Right renal pelvis (tissue), 4 donors: ENCODE results near the gene TUBB2A. TPM values are rescaled to one million over a fixed set of nuclear protein-coding genes. Genes with fewer than 3 reads are reported as not detected.
"Not testable (repeated sequence)": the region's sequence is repeated elsewhere in the genome, so short reads cannot be mapped to it uniquely, and the experiment has no call there.

Source experiments
- DNase-seq, 4 donors: peaks; one replicate each; pipeline ENCODE4 v3.0.0-alpha.2; 2013; ENCODE audit warnings: low read depth in 4 of 4, low spot score in 3 of 4, missing footprints in 1 of 4
- polyA plus RNA-seq, 4 donors: library from polyadenylated mRNA; unstranded; fragments of 120-200 nt; gene quantifications; one replicate each; pipeline ENCODE4 v1.2.1, GENCODE V29; 2013; ENCODE audit not compliant: insufficient read length in 4 of 4

Gene TUBB2A
- polyA plus RNA-seq: 10 to 100 TPM; 45.8 to 78.6 (median 59.0) TPM

GRCh38 chr6:3157131-3157933, at the start of gene TUBB2A:
Gene TUBB2A (minus strand): TSS chr6:3157544. CDS start chr6:3157463, 81 bp downstream.
- peak in 2 of 4 donors; percentile 64 to 66 for DNase-seq

DNA sequence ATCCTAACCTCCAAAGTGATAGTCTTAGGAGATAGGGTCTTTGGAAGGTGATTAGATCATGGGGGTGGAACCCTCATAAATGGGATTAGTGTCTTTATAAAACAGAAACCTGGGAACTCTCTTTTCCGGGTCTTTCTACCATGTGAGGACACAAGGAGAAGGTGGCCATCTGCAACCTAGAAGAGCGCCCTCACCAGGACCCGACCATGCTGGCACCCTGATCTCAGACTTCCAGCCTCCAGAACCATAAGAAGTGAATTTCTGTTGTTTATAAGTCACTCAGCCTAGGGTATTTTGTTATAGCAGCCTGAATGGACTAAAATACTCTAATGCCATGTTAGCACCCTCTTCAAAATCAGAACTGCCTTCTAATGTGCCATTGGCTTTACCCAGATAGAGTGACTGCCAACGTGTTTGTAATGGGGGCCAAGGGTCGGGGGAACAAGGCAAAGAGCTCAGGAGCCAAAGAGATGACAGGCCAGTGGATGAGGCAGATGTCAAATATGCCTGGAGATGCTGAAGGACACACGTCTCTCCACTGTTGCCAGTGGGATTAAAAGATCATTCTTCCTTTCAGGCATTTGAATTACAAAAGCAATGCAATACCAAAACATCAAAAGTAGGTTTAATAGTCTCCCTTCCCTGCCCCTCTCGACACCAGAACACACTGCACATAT, 49.1 kb upstream of the TUBB2A start:
- DNase-seq: no peak

- DNase-seq: no peak
These were observed 48.6 kb upstream of the TUBB2A start for GRCh38 chr6:3205913-3206312.

DNA sequence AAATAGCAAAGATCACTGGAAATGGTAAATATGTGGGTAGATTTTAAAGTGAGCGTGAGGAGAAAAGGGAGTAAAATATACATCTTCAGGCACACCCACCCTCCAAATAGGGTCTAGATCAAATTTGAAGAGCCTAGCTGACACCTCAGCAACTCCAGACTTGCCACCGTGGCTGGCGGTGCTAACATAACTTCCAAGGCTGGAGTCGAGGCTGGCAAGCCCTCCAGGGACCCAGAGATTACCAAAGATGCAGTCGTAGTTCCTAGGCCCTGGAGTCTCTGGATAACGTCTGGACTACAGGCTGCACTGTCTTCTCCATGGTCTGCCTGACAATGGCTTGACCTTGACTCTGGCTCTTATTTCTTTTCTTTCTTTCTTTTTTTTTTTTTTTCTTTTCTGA, 47.6 kb upstream of the TUBB2A start:
- no peak for DNase-seq

GRCh38 chr6:3202999-3203696, 45.8 kb upstream of the TUBB2A start:
- no peak for DNase-seq

DNA sequence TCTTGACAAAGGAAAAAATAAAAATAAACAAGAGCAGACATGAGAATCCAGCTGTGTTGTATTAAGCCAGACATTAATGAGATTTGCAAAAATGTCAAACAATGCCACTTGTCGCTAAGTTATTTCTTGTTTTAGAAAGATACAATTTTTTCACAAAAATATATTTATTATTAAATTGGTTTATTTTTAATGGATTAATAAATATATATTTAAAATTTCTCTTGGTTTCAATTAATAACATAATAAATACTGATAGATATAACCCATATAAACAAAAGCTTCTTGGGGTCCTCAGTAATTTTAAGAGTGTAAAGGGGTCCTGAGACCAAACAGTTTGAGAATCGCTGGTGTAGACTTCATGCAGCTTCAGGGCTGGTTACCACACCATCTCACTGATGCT, 44.0 kb upstream of the TUBB2A start:
- DNase-seq: no peak

DNA sequence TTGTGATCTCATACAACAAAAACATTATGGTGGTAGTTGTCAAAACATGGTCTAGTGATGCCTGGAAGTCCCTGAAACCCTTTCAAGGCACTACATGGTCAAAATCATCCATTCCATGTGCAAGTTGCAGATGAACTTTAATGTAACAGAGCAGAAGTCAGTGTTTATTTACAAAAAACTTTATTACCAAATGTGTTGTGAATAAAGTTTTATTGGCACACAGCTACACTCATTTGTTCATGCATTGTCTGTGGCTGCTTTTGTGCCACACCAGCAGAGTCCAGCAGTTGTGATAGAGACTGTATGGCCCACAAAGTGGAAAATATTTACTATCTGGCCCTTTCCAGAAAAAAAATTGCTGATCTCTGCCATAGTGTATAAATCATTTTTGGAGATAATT, 43.3 kb upstream of the TUBB2A start:
- DNase-seq: no peak

DNA sequence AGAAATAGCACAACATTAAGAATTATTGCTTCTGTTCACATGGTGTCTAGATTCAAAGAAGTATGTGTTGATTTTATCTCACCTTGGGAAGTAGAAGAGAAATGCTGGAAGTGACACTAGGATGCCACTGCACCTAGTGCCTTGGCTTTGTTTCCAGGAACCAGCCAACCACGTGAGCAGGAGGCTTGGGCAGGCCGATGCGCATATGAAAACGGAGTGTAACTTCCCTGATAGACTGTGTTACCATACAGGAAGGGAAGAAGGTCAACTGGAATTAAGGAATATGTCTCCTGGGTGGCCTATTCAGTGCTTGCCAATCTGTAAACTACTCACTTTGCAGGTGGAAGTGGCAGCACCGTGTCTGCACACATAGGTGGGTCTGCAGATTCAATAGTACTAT, 42.0 kb upstream of the TUBB2A start:
- DNase-seq: no peak

DNA sequence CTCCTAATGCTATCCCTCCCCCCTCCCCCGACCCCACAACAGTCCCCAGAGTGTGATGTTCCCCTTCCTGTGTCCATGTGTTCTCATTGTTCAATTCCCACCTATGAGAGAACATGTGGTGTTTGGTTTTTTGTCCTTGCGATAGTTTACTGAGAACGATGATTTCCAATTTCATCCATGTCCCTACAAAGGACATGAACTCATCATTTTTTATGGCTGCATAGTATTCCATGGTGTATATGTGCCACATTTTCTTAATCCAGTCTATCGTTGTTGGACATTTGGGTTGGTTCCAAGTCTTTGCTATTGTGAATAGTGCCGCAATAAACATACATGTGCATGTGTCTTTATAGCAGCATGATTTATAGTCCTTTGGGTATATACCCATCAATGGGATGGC, 40.4 kb upstream of the TUBB2A start:
- not testable (repeated sequence) for DNase-seq

- DNase-seq: no peak
These were observed 39.4 kb upstream of the TUBB2A start for GRCh38 chr6:3196770-3197169.

GRCh38 chr6:3195695-3196497, 38.6 kb upstream of the TUBB2A start:
- no peak for DNase-seq

DNA sequence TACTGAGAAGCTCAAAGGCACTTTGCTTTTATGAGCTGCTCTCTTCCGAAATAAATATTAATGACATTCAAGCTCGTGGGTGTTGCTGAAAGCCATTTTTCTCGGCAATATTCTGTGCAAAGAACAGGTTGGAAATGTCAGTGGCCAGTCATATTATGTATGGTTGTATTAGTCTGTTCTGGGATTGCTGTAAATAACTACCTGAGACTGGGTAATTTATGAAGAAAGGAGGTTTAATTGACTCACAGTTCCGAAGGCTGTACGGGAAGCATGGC, 38.0 kb upstream of the TUBB2A start:
- DNase-seq: no peak

- no peak for DNase-seq
These were observed 37.4 kb upstream of the TUBB2A start for GRCh38 chr6:3194535-3195419.

GRCh38 chr6:3193102-3193849, 35.9 kb upstream of the TUBB2A start:
- DNase-seq: no peak

- DNase-seq: no peak
These were observed 33.4 kb upstream of the TUBB2A start for GRCh38 chr6:3190779-3191178.

DNA sequence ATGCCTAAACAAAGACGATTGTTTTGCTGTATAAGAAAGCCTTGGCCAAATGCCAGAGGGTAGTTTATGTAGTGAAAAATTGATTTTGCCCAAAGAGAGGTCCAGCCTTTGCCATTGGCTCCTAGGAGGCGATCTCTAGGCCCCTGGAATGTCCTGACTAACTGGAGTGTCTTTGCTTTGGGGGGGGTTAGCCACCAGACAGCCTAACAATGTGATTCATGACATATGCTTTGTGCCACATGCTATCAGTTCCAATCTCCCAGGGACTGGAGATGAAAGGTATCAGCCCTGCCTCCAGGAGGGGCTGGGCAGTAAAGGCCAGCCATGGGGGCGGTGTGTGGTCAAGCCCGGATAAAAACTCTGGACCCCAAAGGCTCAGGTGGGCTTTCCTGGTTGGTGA, 32.7 kb upstream of the TUBB2A start:
- no peak for DNase-seq

- not testable (repeated sequence) for DNase-seq
These were observed 31.8 kb upstream of the TUBB2A start for GRCh38 chr6:3189192-3189591.

DNA sequence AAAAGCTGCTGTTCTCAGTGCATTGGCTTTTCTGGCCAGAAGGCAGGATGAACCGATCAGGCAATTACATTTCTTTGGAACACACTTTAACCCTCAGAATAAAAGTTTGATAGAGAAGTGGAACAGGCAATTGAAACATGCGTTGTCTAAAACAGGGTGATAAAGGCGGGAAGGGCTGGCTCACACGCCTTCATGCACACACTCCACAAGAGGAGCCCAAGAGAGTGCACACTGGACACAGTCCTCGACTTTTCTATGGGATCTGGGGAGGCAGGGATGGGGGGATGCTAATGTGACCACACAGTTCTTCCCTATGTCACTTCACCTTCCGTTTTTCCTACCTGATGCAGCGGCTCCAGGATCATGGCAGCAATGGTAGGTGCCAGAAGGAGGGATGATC, 30.9 kb upstream of the TUBB2A start:
- DNase-seq: no peak

DNA sequence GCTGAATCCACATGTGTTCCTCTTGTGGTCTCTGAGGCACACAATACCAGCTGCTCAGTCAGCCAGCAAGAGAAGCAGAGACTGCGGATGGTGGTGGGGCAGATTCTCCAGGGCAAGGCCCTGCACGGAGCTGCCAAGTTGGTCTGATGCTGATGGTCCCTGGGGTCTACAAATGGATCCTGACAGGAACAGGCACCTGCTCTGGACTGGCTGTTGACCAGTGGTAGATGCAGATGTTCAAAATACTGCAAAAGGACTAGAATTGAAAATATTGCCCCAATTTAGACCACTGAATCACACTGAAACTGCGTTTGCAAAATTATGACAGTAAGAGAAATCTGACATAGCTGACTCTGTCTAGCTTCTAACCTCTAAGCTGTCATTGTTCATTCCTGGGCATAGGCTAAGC, 29.6 kb upstream of the TUBB2A start:
- no peak for DNase-seq
